ENCODE results near the gene TANC1. TPM values are rescaled to one million over a fixed set of nuclear protein-coding genes. Genes with fewer than 3 reads are reported as not detected.

TANC1 gene
- total RNA-seq, 1 experiment from 2014 or later, result 21.1 TPM

DNA sequence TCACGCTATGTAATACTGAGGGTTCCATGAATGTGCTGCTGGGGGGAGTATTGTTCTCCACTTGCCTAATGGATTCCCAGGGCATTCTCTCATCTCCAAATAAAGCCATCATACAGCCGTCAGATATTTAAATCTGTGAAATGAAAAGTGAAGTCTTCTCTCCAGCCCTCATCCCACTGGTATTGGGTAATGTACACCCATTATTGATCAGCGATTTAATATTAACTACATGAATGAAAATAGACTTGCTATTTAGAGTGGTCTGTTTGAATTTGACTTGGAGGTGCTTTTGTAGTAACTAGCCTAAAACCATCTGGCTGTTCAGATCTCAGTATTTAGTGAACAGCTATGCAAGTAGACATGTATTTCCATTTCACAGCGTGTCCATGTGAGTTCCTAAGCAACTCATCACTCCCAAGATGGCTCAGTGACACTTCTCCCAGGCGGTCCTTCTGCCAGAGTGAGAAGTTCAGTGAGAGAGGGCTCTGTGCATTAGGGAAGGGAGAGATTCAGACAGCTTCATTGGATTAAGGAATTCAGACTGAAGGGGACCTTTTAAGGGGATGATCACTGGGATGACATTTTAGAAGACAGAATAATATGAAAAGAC is 177.4 kb downstream of the TANC1 start:
- Mint-ChIP-seq H3K9me3 (ENCODE audit: unreplicated experiment) (no peaks in the 10 kb centered on the region), H3K4me3 (ENCODE audit: unreplicated experiment) (no peak overlapping the region), H3K36me3 (ENCODE audit: insufficient read depth, unreplicated experiment) (peaks cover 7% of the 10 kb centered on the region), H3K27me3 (ENCODE audit: insufficient read depth, unreplicated experiment) (no peaks in the 10 kb centered on the region), H3K4me1 (ENCODE audit: low read depth, unreplicated experiment) (no peaks in the 10 kb centered on the region), H3K27ac (ENCODE audit: unreplicated experiment) (no peak overlapping the region)
- ChIA-PET CTCF (interaction anchor here (0.6 kb wide), 1 partner anchor 26 kb away, joined by 3 read pairs; no protein-coding TSS in a partner anchor), POLR2A (no interaction called here)
- no TSS peak for BruUV-seq (replicated peaks)
- no peak for DNase-seq
- H3K9me3 ChIP-seq, result no peaks in the 10 kb centered on the region
- no peaks in the 10 kb centered on the region for H3K4me1 ChIP-seq
- no peaks in the 10 kb centered on the region for H3K36me3 ChIP-seq (ENCODE audit: control insufficient read depth, insufficient read depth, low read length)
- intact Hi-C loops (cut with micrococcal nuclease; ENCODE audit: unreplicated experiment), result no loop called here
- no peaks in the 10 kb centered on the region for H3K27me3 ChIP-seq (replicated peaks; ENCODE audit: control insufficient read depth, insufficient read depth, low read length)
- TF ChIP-seq, protein P1, sequence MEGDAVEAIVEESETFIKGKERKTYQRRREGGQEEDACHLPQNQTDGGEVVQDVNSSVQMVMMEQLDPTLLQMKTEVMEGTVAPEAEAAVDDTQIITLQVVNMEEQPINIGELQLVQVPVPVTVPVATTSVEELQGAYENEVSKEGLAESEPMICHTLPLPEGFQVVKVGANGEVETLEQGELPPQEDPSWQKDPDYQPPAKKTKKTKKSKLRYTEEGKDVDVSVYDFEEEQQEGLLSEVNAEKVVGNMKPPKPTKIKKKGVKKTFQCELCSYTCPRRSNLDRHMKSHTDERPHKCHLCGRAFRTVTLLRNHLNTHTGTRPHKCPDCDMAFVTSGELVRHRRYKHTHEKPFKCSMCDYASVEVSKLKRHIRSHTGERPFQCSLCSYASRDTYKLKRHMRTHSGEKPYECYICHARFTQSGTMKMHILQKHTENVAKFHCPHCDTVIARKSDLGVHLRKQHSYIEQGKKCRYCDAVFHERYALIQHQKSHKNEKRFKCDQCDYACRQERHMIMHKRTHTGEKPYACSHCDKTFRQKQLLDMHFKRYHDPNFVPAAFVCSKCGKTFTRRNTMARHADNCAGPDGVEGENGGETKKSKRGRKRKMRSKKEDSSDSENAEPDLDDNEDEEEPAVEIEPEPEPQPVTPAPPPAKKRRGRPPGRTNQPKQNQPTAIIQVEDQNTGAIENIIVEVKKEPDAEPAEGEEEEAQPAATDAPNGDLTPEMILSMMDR (IDR thresholded peaks at IDR 0.05; ENCODE audit: insufficient read depth in 1 of 2, low read depth in 1 of 2, low read length in 1 of 2, severe bottlenecking in 1 of 2, unreplicated experiment in 1 of 2), result no peak
- H3K4me3 ChIP-seq (ENCODE audit: low read depth, low read length), result no peak overlapping the region

DNA sequence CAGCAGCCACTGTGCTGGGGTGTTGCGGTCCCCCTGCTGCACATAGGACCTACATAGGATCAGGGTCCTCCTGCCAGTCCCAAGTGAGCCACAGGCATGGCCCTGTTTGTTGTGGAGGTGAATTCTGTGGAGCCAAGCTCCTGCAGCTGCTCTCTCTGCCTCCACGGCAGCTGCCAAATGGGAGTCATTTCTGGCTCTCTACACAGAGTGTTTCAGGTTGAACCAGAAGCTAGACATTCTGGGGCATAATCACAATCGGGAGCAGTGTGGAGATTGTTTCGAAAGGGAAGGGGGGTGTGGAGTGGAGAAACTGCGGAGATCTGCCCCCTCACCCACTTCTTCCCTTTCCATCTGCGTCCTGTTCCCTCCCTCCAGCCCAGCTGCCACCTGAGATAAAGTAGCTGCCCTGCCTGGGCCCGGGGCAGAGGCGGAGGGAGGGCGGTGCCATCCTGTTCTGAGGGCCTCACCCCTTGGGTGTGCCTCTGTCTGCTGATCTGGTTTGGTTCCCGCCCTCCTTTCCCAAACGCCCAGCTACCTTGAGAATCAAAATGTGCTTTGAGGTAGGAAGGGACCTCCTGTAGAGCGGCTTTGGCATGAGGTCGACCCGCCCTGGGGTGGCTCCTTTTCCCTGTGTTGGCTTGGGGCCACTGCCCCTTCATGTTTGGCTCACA is 178.7 kb downstream of the TANC1 start:
- H3K36me3 ChIP-seq (ENCODE audit: control insufficient read depth, insufficient read depth, low read length), result no peaks in the 10 kb centered on the region
- intact Hi-C loops (cut with micrococcal nuclease; ENCODE audit: unreplicated experiment), result no loop called here
- no peaks in the 10 kb centered on the region for H3K4me1 Mint-ChIP-seq (ENCODE audit: low read depth, unreplicated experiment)
- no peaks in the 10 kb centered on the region for H3K9me3 ChIP-seq
- ChIA-PET CTCF (interaction anchor here (0.6 kb wide), 1 partner anchor 111 kb away, joined by 3 read pairs; no protein-coding TSS in a partner anchor), POLR2A (no interaction called here)
- H3K27me3 Mint-ChIP-seq (ENCODE audit: insufficient read depth, unreplicated experiment), result no peaks in the 10 kb centered on the region
- H3K4me1 ChIP-seq, result peaks cover 13% of the 10 kb centered on the region
- no peak overlapping the region for H3K4me3 Mint-ChIP-seq (ENCODE audit: unreplicated experiment)
- H3K27ac Mint-ChIP-seq (ENCODE audit: unreplicated experiment), result no peak overlapping the region
- peaks cover 11% of the 10 kb centered on the region for H3K36me3 Mint-ChIP-seq (ENCODE audit: insufficient read depth, unreplicated experiment)
- DNase-seq, result no peak
- no peak overlapping the region for H3K4me3 ChIP-seq (ENCODE audit: low read depth, low read length)
- no TSS peak for BruUV-seq (replicated peaks)
- TF ChIP-seq, protein P1 (IDR thresholded peaks at IDR 0.05; ENCODE audit: insufficient read depth in 1 of 2, low read depth in 1 of 2, low read length in 1 of 2, severe bottlenecking in 1 of 2, unreplicated experiment in 1 of 2), result no peak
- H3K9me3 Mint-ChIP-seq (ENCODE audit: unreplicated experiment), result no peaks in the 10 kb centered on the region
- no peaks in the 10 kb centered on the region for H3K27me3 ChIP-seq (replicated peaks; ENCODE audit: control insufficient read depth, insufficient read depth, low read length)

DNA sequence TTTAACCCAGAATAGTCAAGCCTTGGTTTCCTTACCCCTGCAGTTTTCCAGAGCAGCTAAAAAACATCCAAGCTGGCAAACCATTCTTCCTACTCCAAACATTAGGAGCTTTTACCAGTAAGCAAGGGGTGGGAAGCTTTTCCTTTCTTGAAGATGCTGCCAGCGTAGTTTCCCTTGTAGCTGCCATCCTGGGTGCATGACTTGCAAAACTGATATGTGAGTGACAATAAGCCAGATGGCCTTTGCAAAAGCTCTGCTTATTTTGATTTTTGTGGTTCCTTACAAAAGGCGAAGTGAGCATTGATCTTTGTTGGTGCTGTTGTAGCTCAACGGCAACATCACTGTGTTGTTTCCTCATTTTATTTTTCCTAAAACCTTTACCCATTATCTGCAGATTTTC is 179.2 kb downstream of the TANC1 start:
- Histone ChIP-seq H3K27me3 (replicated peaks; ENCODE audit: control insufficient read depth, insufficient read depth, low read length) (no peaks in the 10 kb centered on the region), H3K4me3 (ENCODE audit: low read depth, low read length) (no peak overlapping the region), H3K4me1 (peaks cover 13% of the 10 kb centered on the region), H3K9me3 (no peaks in the 10 kb centered on the region), H3K36me3 (ENCODE audit: control insufficient read depth, insufficient read depth, low read length) (no peaks in the 10 kb centered on the region)
- DNase-seq, result no peak
- peaks cover 11% of the 10 kb centered on the region for H3K36me3 Mint-ChIP-seq (ENCODE audit: insufficient read depth, unreplicated experiment)
- H3K4me3 Mint-ChIP-seq (ENCODE audit: unreplicated experiment), result no peak overlapping the region
- intact Hi-C loops (cut with micrococcal nuclease; ENCODE audit: unreplicated experiment), result no loop called here
- POLR2A ChIA-PET, result no interaction called here
- TF ChIP-seq, protein P1 (IDR thresholded peaks at IDR 0.05; ENCODE audit: insufficient read depth in 1 of 2, low read depth in 1 of 2, low read length in 1 of 2, severe bottlenecking in 1 of 2, unreplicated experiment in 1 of 2), result no peak
- no peak overlapping the region for H3K27ac Mint-ChIP-seq (ENCODE audit: unreplicated experiment)
- CTCF ChIA-PET, result no interaction called here
- peaks cover 1% of the 10 kb centered on the region for H3K4me1 Mint-ChIP-seq (ENCODE audit: low read depth, unreplicated experiment)
- BruUV-seq (replicated peaks), result no TSS peak
- H3K27me3 Mint-ChIP-seq (ENCODE audit: insufficient read depth, unreplicated experiment), result no peaks in the 10 kb centered on the region
- no peaks in the 10 kb centered on the region for H3K9me3 Mint-ChIP-seq (ENCODE audit: unreplicated experiment)

Measured in Caco-2 (cell line).